H9 (cell line): ENCODE data around the gene NPAS2. TPM values are rescaled to one million over a fixed set of nuclear protein-coding genes. Genes with fewer than 3 reads are reported as not detected.

Experiments used
- DNase-seq: peaks from one replicate; pipeline ENCODE4 v3.0.0-alpha.2; 2017
- H2AFZ ChIP-seq: one replicate; pipeline ENCODE4 v1.6.1; 2013; ENCODE audit warnings: mild to moderate bottlenecking, low read length, control low read depth, moderate library complexity
- H2AK5ac ChIP-seq: 2 replicates; pipeline ENCODE4 v1.6.1; 2013; ENCODE audit warnings: low read length, control low read depth, mixed read lengths; ENCODE audit not compliant: insufficient read length
- H2BK120ac ChIP-seq: one replicate; pipeline ENCODE4 v1.6.1; 2013; ENCODE audit warnings: low read depth, mild to moderate bottlenecking, low read length, control low read depth, inconsistent platforms; ENCODE audit not compliant: poor library complexity, severe bottlenecking
- H2BK12ac ChIP-seq: 2 replicates; pipeline ENCODE4 v1.6.1; 2013; ENCODE audit warnings: low read length, control low read depth, mixed read lengths, low read depth; ENCODE audit not compliant: insufficient read length
- H2BK15ac ChIP-seq: 2 replicates; pipeline ENCODE4 v1.6.1; 2013; ENCODE audit warnings: low read depth, low read length, control low read depth
- H2BK20ac ChIP-seq: one replicate; pipeline ENCODE4 v1.6.1; 2013; ENCODE audit warnings: low read depth, mild to moderate bottlenecking, low read length, control low read depth, inconsistent platforms; ENCODE audit not compliant: poor library complexity, severe bottlenecking
- H2BK5ac ChIP-seq: 2 replicates; pipeline ENCODE4 v1.6.1; 2013; ENCODE audit warnings: low read length, control low read depth, mixed read lengths; ENCODE audit not compliant: insufficient read length
- H3K14ac ChIP-seq: 2 replicates; pipeline ENCODE4 v1.6.1; 2013; ENCODE audit warnings: low read length, control low read depth; ENCODE audit not compliant: insufficient read depth
- H3K18ac ChIP-seq: 2 replicates; pipeline ENCODE4 v1.6.1; 2013; ENCODE audit warnings: low read depth, mild to moderate bottlenecking, mixed read lengths, low read length, control low read depth; ENCODE audit not compliant: insufficient read length
- H3K23ac ChIP-seq: 2 replicates; pipeline ENCODE4 v1.6.1; 2013; ENCODE audit warnings: low read length, control low read depth, mixed read lengths, low read depth; ENCODE audit not compliant: insufficient read length
- H3K23me2 ChIP-seq: 2 replicates; pipeline ENCODE4 v1.6.1; 2013; ENCODE audit warnings: low read depth, mild to moderate bottlenecking, mixed read lengths, low read length, control low read depth; ENCODE audit not compliant: insufficient read length, poor library complexity, severe bottlenecking
- H3K27ac ChIP-seq: 2 replicates; pipeline ENCODE4 v1.5.1; 2013; ENCODE audit warnings: low read length, control low read depth, mixed read lengths, low read depth; ENCODE audit not compliant: insufficient read length
- H3K27me3 ChIP-seq: 2 replicates; pipeline ENCODE4 v1.6.1; 2013; ENCODE audit warnings: low read length, control low read depth, inconsistent platforms; ENCODE audit not compliant: insufficient read depth
- H3K4ac ChIP-seq: 2 replicates; pipeline ENCODE4 v1.6.1; 2013; ENCODE audit warnings: low read depth, mild to moderate bottlenecking, control low read depth, inconsistent platforms, low read length, moderate library complexity
- H3K4me1 ChIP-seq: 2 replicates; pipeline ENCODE4 v1.6.1; 2013; ENCODE audit warnings: low read length, control low read depth, inconsistent platforms; ENCODE audit not compliant: insufficient read depth
- H3K4me2 ChIP-seq: 2 replicates; pipeline ENCODE4 v1.6.1; 2013; ENCODE audit warnings: low read length, control low read depth, mixed read lengths; ENCODE audit not compliant: insufficient read length, insufficient read depth
- H3K56ac ChIP-seq: 2 replicates; pipeline ENCODE4 v1.6.1; 2013; ENCODE audit warnings: low read depth, mild to moderate bottlenecking, mixed read lengths, low read length, control low read depth; ENCODE audit not compliant: insufficient read length
- H3K79me1 ChIP-seq: 2 replicates; pipeline ENCODE4 v1.6.1; 2013; ENCODE audit warnings: low read depth, mild to moderate bottlenecking, moderate library complexity, low read length, control low read depth, inconsistent platforms; ENCODE audit not compliant: insufficient read depth, poor library complexity, severe bottlenecking
- H3K79me2 ChIP-seq: 2 replicates; pipeline ENCODE4 v1.6.1; 2013; ENCODE audit warnings: low read length, control low read depth, inconsistent platforms; ENCODE audit not compliant: insufficient read depth
- H3K9ac ChIP-seq: 2 replicates; pipeline ENCODE4 v1.6.1; 2013; ENCODE audit warnings: low read length, control low read depth, mixed read lengths; ENCODE audit not compliant: insufficient read length; ENCODE audit errors: extremely low read depth
- H3K9me3 ChIP-seq: one replicate; pipeline ENCODE4 v1.6.1; 2013; ENCODE audit warnings: low read depth, low read length, inconsistent platforms; ENCODE audit not compliant: control insufficient read depth
- H3T11ph ChIP-seq: one replicate; pipeline ENCODE4 v1.6.1; 2013; ENCODE audit warnings: mild to moderate bottlenecking, low read length, control low read depth, inconsistent platforms
- H4K20me1 ChIP-seq: one replicate; pipeline ENCODE4 v1.6.1; 2013; ENCODE audit not compliant: control insufficient read depth, insufficient read length, insufficient read depth
- H4K5ac ChIP-seq: 2 replicates; pipeline ENCODE4 v1.6.1; 2013; ENCODE audit warnings: low read depth, mild to moderate bottlenecking, mixed read lengths, low read length, control low read depth; ENCODE audit not compliant: insufficient read length
- H4K8ac ChIP-seq: replicated peaks from 2 replicates; pipeline ENCODE4 v1.6.1; 2013; ENCODE audit warnings: low read length, control low read depth, mixed read lengths, low read depth; ENCODE audit not compliant: insufficient read length
- H4K91ac ChIP-seq: 2 replicates; pipeline ENCODE4 v1.6.1; 2013; ENCODE audit warnings: low read depth, mild to moderate bottlenecking, moderate library complexity, mixed read lengths, low read length, control low read depth; ENCODE audit not compliant: insufficient read length
- H3K27ac Mint-ChIP-seq, 3 experiments: 2 replicates in 2 of 3; 3 replicates in 1 of 3; pipeline ENCODE4 v1.8.0; 2020 to 2021; ENCODE audit warnings: mixed read lengths in 3 of 3, mild to moderate bottlenecking in 1 of 3, moderate library complexity in 1 of 3
- H3K27me3 Mint-ChIP-seq: 2 replicates; pipeline ENCODE4 v1.8.0; 2021; ENCODE audit warnings: low read depth, mild to moderate bottlenecking, moderate library complexity, mixed read lengths
- H3K36me3 Mint-ChIP-seq, 3 experiments: 2 replicates in 2 of 3; 3 replicates in 1 of 3; pipeline ENCODE4 v1.8.0; 2020 to 2021; ENCODE audit warnings: low read depth in 3 of 3, mixed read lengths in 3 of 3; ENCODE audit not compliant: insufficient read depth in 1 of 3
- H3K4me1 Mint-ChIP-seq, 2 experiments: 2 replicates each; pipeline ENCODE4 v1.8.0; 2020; ENCODE audit warnings: mixed read lengths in 2 of 2
- H3K4me3 Mint-ChIP-seq, 2 experiments: 2 replicates in 1 of 2; 3 replicates in 1 of 2; pipeline ENCODE4 v1.8.0; 2020 to 2021; ENCODE audit warnings: mild to moderate bottlenecking in 2 of 2, mixed read lengths in 2 of 2, moderate library complexity in 1 of 2
- H3K9me3 Mint-ChIP-seq, 2 experiments: 2 replicates in 1 of 2; 3 replicates in 1 of 2; pipeline ENCODE4 v1.8.0; 2020; ENCODE audit warnings: mild to moderate bottlenecking in 2 of 2, mixed read lengths in 2 of 2, moderate library complexity in 1 of 2
- WGBS: extraction: QIAGEN DNeasy Blood & Tissue Kit; methylation state at CpG from one replicate; pipeline ENCODE4 v1.1.7; 2013; ENCODE audit warnings: missing lambda C conversion rate, low lambda C conversion rate, mixed read lengths; ENCODE audit not compliant: insufficient read length; ENCODE audit errors: extremely low coverage; 5-methylcytosine and 5-hydroxymethylcytosine counted together
- total RNA-seq: library from RNA; stranded (reverse); gene quantifications from 2 replicates; pipeline ENCODE4 v1.2.1, GENCODE V29; 2021
- TF ChIP-seq, protein P1 (sequence below): fragments of 200-600 bp; sonication (generic); conservative IDR thresholded peaks from 3 replicates; pipeline ENCODE4 v1.8.0; 2021; ENCODE audit warnings: antibody characterized with exemption, mild to moderate bottlenecking

The NPAS2 gene
- total RNA-seq, 1 experiment from 2014 or later: 1.3 TPM

GRCh38 chr2:100801402-100801801, 18.5 kb upstream of the NPAS2 start:
- H3K27me3 Mint-ChIP-seq: peaks cover 6% of the 10 kb centered on the region; the same call in 1 of the 2 replicates
- Histone ChIP-seq H2BK20ac (no peak overlapping the region), H3K79me2 (no peaks in the 10 kb centered on the region), H3K23me2 (no peaks in the 10 kb centered on the region), H4K20me1 (no peaks in the 10 kb centered on the region), H2AK5ac (no peak overlapping the region), H3K4me2 (no peak overlapping the region), H3K27me3 (no peaks in the 10 kb centered on the region), H2BK12ac (no peak overlapping the region), H3K56ac (no peak overlapping the region), H3K79me1 (no peaks in the 10 kb centered on the region), H2BK120ac (no peak overlapping the region), H3K27ac (no peak overlapping the region), H2BK15ac (no peak overlapping the region), H3T11ph (no peak overlapping the region), H3K23ac (no peak overlapping the region), H3K9ac (no peak overlapping the region), H4K8ac (no peak overlapping the region), H3K14ac (no peak overlapping the region), H2BK5ac (no peak overlapping the region), H4K5ac (no peak overlapping the region), H2AFZ (no peak overlapping the region), H3K9me3 (no peaks in the 10 kb centered on the region), H3K18ac (no peak overlapping the region), H3K4me1 (no peaks in the 10 kb centered on the region), H4K91ac (no peak overlapping the region), H3K4ac (no peak overlapping the region)
- no peak for DNase-seq
- H3K4me3 Mint-ChIP-seq: no peak overlapping the region
- no peaks in the 10 kb centered on the region for H3K36me3 Mint-ChIP-seq
- TF ChIP-seq, protein P1, sequence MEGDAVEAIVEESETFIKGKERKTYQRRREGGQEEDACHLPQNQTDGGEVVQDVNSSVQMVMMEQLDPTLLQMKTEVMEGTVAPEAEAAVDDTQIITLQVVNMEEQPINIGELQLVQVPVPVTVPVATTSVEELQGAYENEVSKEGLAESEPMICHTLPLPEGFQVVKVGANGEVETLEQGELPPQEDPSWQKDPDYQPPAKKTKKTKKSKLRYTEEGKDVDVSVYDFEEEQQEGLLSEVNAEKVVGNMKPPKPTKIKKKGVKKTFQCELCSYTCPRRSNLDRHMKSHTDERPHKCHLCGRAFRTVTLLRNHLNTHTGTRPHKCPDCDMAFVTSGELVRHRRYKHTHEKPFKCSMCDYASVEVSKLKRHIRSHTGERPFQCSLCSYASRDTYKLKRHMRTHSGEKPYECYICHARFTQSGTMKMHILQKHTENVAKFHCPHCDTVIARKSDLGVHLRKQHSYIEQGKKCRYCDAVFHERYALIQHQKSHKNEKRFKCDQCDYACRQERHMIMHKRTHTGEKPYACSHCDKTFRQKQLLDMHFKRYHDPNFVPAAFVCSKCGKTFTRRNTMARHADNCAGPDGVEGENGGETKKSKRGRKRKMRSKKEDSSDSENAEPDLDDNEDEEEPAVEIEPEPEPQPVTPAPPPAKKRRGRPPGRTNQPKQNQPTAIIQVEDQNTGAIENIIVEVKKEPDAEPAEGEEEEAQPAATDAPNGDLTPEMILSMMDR: no peak
- no CpG with 5 or more reads among the region's 1 CpG for WGBS
- H3K4me1 Mint-ChIP-seq: no peaks in the 10 kb centered on the region
- H3K27ac Mint-ChIP-seq: no peak overlapping the region
- no peaks in the 10 kb centered on the region for H3K9me3 Mint-ChIP-seq
